Endothelial cell of umbilical vein (primary cell): Measurements from ENCODE around the gene TNS2. TPM values are rescaled to one million over a fixed set of nuclear protein-coding genes. Genes with fewer than 3 reads are reported as not detected.

Experiments used
- BruUV-seq: library from RNA; stranded (reverse); fragments of 400-500 nt; replicated peaks from 2 replicates; lab custom pipeline; 2021; lab: Mats Ljungman, UMichigan
- CTCF ChIA-PET: fragments of 300-600, 350-600 bp; sonication (Branson Sonifier 250); formaldehyde crosslinking; loops from one replicate; lab custom pipeline; 2021; ENCODE audit warnings: antibody characterized with exemption, inconsistent platforms; lab: Charles Lee
- POLR2A ChIA-PET: fragments of 300-600, 350-600 bp; sonication (Branson Sonifier 250); formaldehyde crosslinking; loops from one replicate; lab custom pipeline; 2021; ENCODE audit warnings: antibody characterized with exemption, inconsistent platforms; lab: Charles Lee
- DNase-seq: peaks from one replicate; pipeline ENCODE4 v3.0.0-alpha.2; 2011; ENCODE audit warnings: low read depth, low spot score
- FAIRE-seq: peaks from 2 replicates; lab custom pipeline; 2011; peaks lifted over from hg19 to GRCh38; lab: Jason Lieb, UNC
- H2AFZ ChIP-seq: 2 replicates; pipeline ENCODE4 v1.6.0; 2012; ENCODE audit warnings: low read depth, low read length, control low read depth, inconsistent platforms
- H3K27ac ChIP-seq: 2 replicates; pipeline ENCODE4 v1.5.1; 2011; ENCODE audit warnings: low read depth, mild to moderate bottlenecking, control low read depth, low read length, moderate library complexity; ENCODE audit not compliant: insufficient read depth
- H3K27me3 ChIP-seq, 2 experiments: 2 replicates each; pipeline versions ENCODE4 v1.6.0 to v1.6.1; 2011; ENCODE audit warnings: low read length in 2 of 2, mixed read lengths in 1 of 2; ENCODE audit not compliant: control insufficient read depth in 2 of 2, insufficient read depth in 2 of 2
- H3K36me3 ChIP-seq, 2 experiments: 2 replicates in 1 of 2; 3 replicates in 1 of 2; pipeline ENCODE4 v1.5.1; 2011; ENCODE audit warnings: low read length in 2 of 2, mild to moderate bottlenecking in 1 of 2, moderate library complexity in 1 of 2; ENCODE audit not compliant: control insufficient read depth in 2 of 2, insufficient read depth in 2 of 2; ENCODE audit errors: extremely low read depth in 1 of 2
- H3K4me1 ChIP-seq: 3 replicates; pipeline ENCODE4 v1.5.1; 2011; ENCODE audit warnings: mild to moderate bottlenecking, low read length; ENCODE audit not compliant: control insufficient read depth, insufficient read depth; ENCODE audit errors: extremely low read depth
- H3K4me2 ChIP-seq: 2 replicates; pipeline ENCODE4 v1.6.1; 2011; ENCODE audit warnings: low read length, control low read depth, mixed read lengths; ENCODE audit not compliant: insufficient read depth
- H3K4me3 ChIP-seq, 3 experiments: fragments of 200-600 bp in 1 of 3; sonication (generic), shearing (Covaris generic) in 1 of 3; replicated peaks in 1 of 3; 2 replicates each; pipeline ENCODE4 v1.5.1; 2011 to 2016; ENCODE audit warnings: control low read depth in 3 of 3, low read length in 3 of 3, mild to moderate bottlenecking in 2 of 3, inconsistent platforms in 1 of 3, low read depth in 1 of 3, moderate library complexity in 1 of 3; ENCODE audit not compliant: insufficient read depth in 1 of 3
- H3K79me2 ChIP-seq: 2 replicates; pipeline ENCODE4 v1.6.0; 2012; ENCODE audit warnings: low read length, inconsistent platforms; ENCODE audit not compliant: control insufficient read depth, insufficient read depth
- H3K9ac ChIP-seq: replicated peaks from 2 replicates; pipeline ENCODE3; 2011; ENCODE audit warnings: low read length, control low read depth; ENCODE audit not compliant: insufficient read depth; ENCODE audit errors: extremely low read depth
- H3K9me1 ChIP-seq: replicated peaks from 3 replicates; pipeline ENCODE4 v1.6.0; 2011; ENCODE audit warnings: mild to moderate bottlenecking, low read length; ENCODE audit not compliant: control insufficient read depth, insufficient read depth; ENCODE audit errors: extremely low read depth
- H3K9me3 ChIP-seq: replicated peaks from 2 replicates; pipeline ENCODE4 v1.5.1; 2012; ENCODE audit warnings: low read length, inconsistent platforms; ENCODE audit not compliant: control insufficient read depth, insufficient read depth
- H4K20me1 ChIP-seq: replicated peaks from 2 replicates; pipeline ENCODE3; 2011; ENCODE audit warnings: mild to moderate bottlenecking, low read length; ENCODE audit not compliant: control insufficient read depth, insufficient read depth; ENCODE audit errors: extremely low read depth
- EZH2 ChIP-seq: IDR thresholded peaks from 2 replicates; pipeline ENCODE4 v1.6.1; 2012; ENCODE audit warnings: borderline replicate concordance, low read depth, mild to moderate bottlenecking, moderate library complexity, low read length, inconsistent platforms; ENCODE audit not compliant: severe bottlenecking
- FOS ChIP-seq: IDR thresholded peaks from 2 replicates; pipeline ENCODE4 v1.6.1; 2011; ENCODE audit warnings: mild to moderate bottlenecking, low read length, moderate library complexity, borderline replicate concordance; ENCODE audit not compliant: insufficient read depth
- GATA2 ChIP-seq: IDR thresholded peaks from 2 replicates; pipeline ENCODE4 v1.7.0; 2011; ENCODE audit warnings: low read depth, mild to moderate bottlenecking, moderate library complexity, mixed read lengths, low read length; ENCODE audit not compliant: insufficient read length, insufficient read depth
- JUN ChIP-seq: IDR thresholded peaks from 2 replicates; pipeline ENCODE4 v1.6.1; 2011; ENCODE audit warnings: borderline replicate concordance, low read depth; ENCODE audit not compliant: insufficient read length, insufficient read depth
- MYC ChIP-seq: IDR thresholded peaks from one replicate; pipeline ENCODE4 v1.6.1; 2011; ENCODE audit warnings: mild to moderate bottlenecking, low read depth, low read length
- POLR2A ChIP-seq: IDR thresholded peaks from 2 replicates; pipeline ENCODE4 v1.6.1; 2012; ENCODE audit warnings: low read depth, mild to moderate bottlenecking, control low read depth, low read length
- POLR2AphosphoS5 ChIP-seq: IDR thresholded peaks from 2 replicates; pipeline ENCODE4 v1.6.1; 2012; ENCODE audit warnings: low read depth, mild to moderate bottlenecking, control low read depth, low read length, moderate library complexity; ENCODE audit not compliant: insufficient read depth
- dilution Hi-C: fragments of 300-500 bp; cut with MboI; formaldehyde crosslinking; loops from one replicate; pipeline ENCODE4 v1.15.0; 2019; ENCODE audit warnings: low sequenced_read_pairs; ENCODE audit not compliant: extremely low pct_ligation_motif_present
- intact Hi-C: fragments of 100-400 bp; cut with micrococcal nuclease; formaldehyde crosslinking; loops from one replicate; pipeline ENCODE4 v1.10.0; 2022
- polyA plus RNA-seq, 4 experiments: library from polyadenylated mRNA; depleted of rRNA in 3 of 4; stranded (reverse) in 3 of 4; unstranded in 1 of 4; fragments of >200 nt; gene quantifications; 2 replicates each; pipeline versions ENCODE4 v1.2.1 to v1.2.3, GENCODE V29; 2011 to 2012; ENCODE audit warnings: missing spikeins in 1 of 4
- total RNA-seq: library from RNA; stranded (reverse); gene quantifications from 2 replicates; pipeline ENCODE4 v1.2.3, GENCODE V29; 2021
- TF ChIP-seq, protein P1 (sequence below), 2 donors: IDR thresholded peaks; 1 replicate in 1 of 2; 2 replicates in 1 of 2; pipeline ENCODE4 v1.5.1; 2011; ENCODE audit warnings: low read length in 2 of 2, mild to moderate bottlenecking in 2 of 2, moderate library complexity in 2 of 2, control low read depth in 1 of 2, inconsistent platforms in 1 of 2, low read depth in 1 of 2; ENCODE audit not compliant: insufficient read depth in 1 of 2; ENCODE audit errors: extremely low read depth in 1 of 2
- TF ChIP-seq, protein P2 (sequence below): IDR thresholded peaks from 2 replicates; pipeline ENCODE4 v1.6.1; 2011; ENCODE audit not compliant: insufficient read depth, insufficient read length

The TNS2 gene
- total and polyA plus RNA-seq, 2 donors (not counting 3 experiments of a cell fraction or from before 2014, with no cell fraction given), result 84.5 to 106 TPM

DNA sequence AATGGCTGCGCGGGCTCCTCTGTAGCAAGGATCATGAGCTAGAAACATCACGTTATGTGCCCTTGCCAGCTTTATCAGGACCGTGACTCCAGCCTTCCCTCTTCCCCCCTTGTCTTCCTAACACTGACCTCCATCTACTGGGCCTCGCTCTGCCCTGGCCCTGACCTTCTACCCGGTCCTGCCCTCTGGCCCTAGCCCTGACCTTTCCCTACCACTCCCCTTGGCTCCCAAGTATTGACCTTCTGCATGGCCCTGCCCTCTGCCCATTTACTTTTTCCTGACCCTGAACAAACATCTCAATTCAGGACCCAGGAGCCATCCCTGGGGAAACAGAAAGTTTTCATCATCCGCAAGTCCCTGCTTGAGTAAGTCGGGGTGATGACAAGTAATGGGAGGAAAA lies 55.4 kb downstream of the TNS2 start:
- no peak overlapping the region for H3K9ac ChIP-seq
- FAIRE-seq (no peak), DNase-seq (no peak)
- no peak overlapping the region for H3K4me2 ChIP-seq
- H3K9me3 ChIP-seq, result no peaks in the 10 kb centered on the region
- H3K9me1 ChIP-seq, result no peaks in the 10 kb centered on the region
- no peaks in the 10 kb centered on the region for H3K36me3 ChIP-seq
- no peak for TF ChIP-seq EZH2
- TF ChIP-seq POLR2A, result no peak
- no peak for TF ChIP-seq FOS
- no peak for TF ChIP-seq POLR2AphosphoS5
- no peak for TF ChIP-seq MYC
- TF ChIP-seq, protein P1, sequence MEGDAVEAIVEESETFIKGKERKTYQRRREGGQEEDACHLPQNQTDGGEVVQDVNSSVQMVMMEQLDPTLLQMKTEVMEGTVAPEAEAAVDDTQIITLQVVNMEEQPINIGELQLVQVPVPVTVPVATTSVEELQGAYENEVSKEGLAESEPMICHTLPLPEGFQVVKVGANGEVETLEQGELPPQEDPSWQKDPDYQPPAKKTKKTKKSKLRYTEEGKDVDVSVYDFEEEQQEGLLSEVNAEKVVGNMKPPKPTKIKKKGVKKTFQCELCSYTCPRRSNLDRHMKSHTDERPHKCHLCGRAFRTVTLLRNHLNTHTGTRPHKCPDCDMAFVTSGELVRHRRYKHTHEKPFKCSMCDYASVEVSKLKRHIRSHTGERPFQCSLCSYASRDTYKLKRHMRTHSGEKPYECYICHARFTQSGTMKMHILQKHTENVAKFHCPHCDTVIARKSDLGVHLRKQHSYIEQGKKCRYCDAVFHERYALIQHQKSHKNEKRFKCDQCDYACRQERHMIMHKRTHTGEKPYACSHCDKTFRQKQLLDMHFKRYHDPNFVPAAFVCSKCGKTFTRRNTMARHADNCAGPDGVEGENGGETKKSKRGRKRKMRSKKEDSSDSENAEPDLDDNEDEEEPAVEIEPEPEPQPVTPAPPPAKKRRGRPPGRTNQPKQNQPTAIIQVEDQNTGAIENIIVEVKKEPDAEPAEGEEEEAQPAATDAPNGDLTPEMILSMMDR (IDR thresholded peaks at IDR 0.05; ENCODE audit: extremely low read depth in 1 of 2, insufficient read depth in 1 of 2, low read depth in 1 of 2, low read length in 2 of 2), result no peak
- TF ChIP-seq GATA2, result no peak
- TF ChIP-seq, protein P2, sequence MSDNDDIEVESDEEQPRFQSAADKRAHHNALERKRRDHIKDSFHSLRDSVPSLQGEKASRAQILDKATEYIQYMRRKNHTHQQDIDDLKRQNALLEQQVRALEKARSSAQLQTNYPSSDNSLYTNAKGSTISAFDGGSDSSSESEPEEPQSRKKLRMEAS, result no peak
- TF ChIP-seq JUN, result no peak
- no peaks in the 10 kb centered on the region for H4K20me1 ChIP-seq
- H3K4me3 ChIP-seq, result no peak overlapping the region
- H2AFZ ChIP-seq, result no peak overlapping the region
- no peaks in the 10 kb centered on the region for H3K79me2 ChIP-seq
- no TSS peak for BruUV-seq
- intact Hi-C loops, result no loop called here
- ChIA-PET CTCF (interaction anchor here (1.5 to 10.8 kb wide), 2 partner anchors 26 to 38 kb away, joined by 4 to 463 read pairs; partner anchors contain the start of gene SPRYD3), POLR2A (no interaction called here)
- H3K27me3 ChIP-seq, result no peaks in the 10 kb centered on the region
- H3K4me1 ChIP-seq, result no peaks in the 10 kb centered on the region
- dilution Hi-C loops, result no loop called here
- H3K27ac ChIP-seq, result no peak overlapping the region
